ENCODE data around the gene LIX1L. TPM values are rescaled to one million over a fixed set of nuclear protein-coding genes. Genes with fewer than 3 reads are reported as not detected.

Gene LIX1L
- polyA plus RNA-seq, 2 of the 4 experiments (the other 2 are of a cell fraction) = 10.5 to 35.8 TPM

- TF ChIP-seq, protein P1, sequence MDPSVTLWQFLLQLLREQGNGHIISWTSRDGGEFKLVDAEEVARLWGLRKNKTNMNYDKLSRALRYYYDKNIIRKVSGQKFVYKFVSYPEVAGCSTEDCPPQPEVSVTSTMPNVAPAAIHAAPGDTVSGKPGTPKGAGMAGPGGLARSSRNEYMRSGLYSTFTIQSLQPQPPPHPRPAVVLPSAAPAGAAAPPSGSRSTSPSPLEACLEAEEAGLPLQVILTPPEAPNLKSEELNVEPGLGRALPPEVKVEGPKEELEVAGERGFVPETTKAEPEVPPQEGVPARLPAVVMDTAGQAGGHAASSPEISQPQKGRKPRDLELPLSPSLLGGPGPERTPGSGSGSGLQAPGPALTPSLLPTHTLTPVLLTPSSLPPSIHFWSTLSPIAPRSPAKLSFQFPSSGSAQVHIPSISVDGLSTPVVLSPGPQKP (IDR thresholded peaks at IDR 0.05; ENCODE audit: low read depth, low read length) = no peak
- no peak for TF ChIP-seq HOXA7 (CRISPR knock-in tag; IDR thresholded peaks at IDR 0.05)
Measured at GRCh38 chr1:145942405-145942804, 15.4 kb downstream of the LIX1L start (continued).

DNA sequence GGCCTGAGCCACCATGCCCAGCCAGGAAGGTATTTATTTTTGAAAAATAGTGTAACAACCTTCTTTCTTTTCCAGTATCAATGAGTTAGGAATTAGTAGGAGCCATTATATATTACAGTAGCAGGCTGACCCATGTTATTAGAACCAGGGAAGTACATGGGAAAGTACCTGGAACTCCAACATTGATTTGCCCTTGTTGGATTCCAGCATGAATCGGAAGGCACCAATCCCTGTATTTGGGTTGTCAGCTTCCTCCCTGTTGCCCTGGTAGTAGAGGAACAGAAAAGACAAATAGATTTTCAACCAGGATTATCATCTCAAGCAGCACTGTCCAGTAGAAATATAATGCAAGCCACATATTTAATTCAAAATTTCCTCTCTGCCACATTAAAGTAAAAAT is 20.4 kb downstream of the LIX1L start:
- no peak for ATAC-seq
- Histone ChIP-seq H3K4me1 (no peaks in the 10 kb centered on the region), H3K27ac (no peak overlapping the region), H3K4me2 (no peak overlapping the region), H3K4me3 (no peak overlapping the region), H3K9me3 (no peaks in the 10 kb centered on the region)
- 94% methylated on average over 1 of the region's 1 CpG for WGBS (ENCODE audit: missing lambda C conversion rate)
- POLR2A ChIA-PET = interaction anchor here (2.2 kb wide), 1 partner anchor 10 kb away, joined by 9 read pairs; the partner anchor contains the start of gene RBM8A
- TF ChIP-seq ZSCAN20 (CRISPR knock-in tag; IDR thresholded peaks at IDR 0.05) (no peak), HMGXB4 (CRISPR knock-in tag; IDR thresholded peaks at IDR 0.05; ENCODE audit: borderline replicate concordance) (no peak), HOXB13 (CRISPR knock-in tag; IDR thresholded peaks at IDR 0.05; ENCODE audit: low read depth) (no peak), RARB (CRISPR knock-in tag; IDR thresholded peaks at IDR 0.05) (no peak), NR3C1 (IDR thresholded peaks at IDR 0.05) (no peak), EHMT2 (IDR thresholded peaks at IDR 0.05; ENCODE audit: low read depth) (no peak), CEBPB (IDR thresholded peaks at IDR 0.05) (no peak), GATA3 (IDR thresholded peaks at IDR 0.05; ENCODE audit: borderline replicate concordance) (no peak), ZC3H11A (IDR thresholded peaks at IDR 0.05) (no peak), NFE2L2 (conservative IDR thresholded peaks at IDR 0.05; ENCODE audit: low read length) (no peak), ZFP36 (IDR thresholded peaks at IDR 0.05; ENCODE audit: borderline replicate concordance, partially characterized antibody) (no peak), POLR2A (IDR thresholded peaks at IDR 0.05; ENCODE audit: low read length) (no peak), CHD2 (IDR thresholded peaks at IDR 0.05; ENCODE audit: low read length, partially characterized antibody) (no peak), CBX2 (IDR thresholded peaks at IDR 0.05; ENCODE audit: borderline replicate concordance, low read depth) (no peak), EHF (CRISPR knock-in tag; IDR thresholded peaks at IDR 0.05) (no peak), EP300 (IDR thresholded peaks at IDR 0.05) (no peak), BHLHE40 (IDR thresholded peaks at IDR 0.05; ENCODE audit: low read depth, low read length) (no peak)
- TF ChIP-seq, protein P1 (IDR thresholded peaks at IDR 0.05; ENCODE audit: low read depth, low read length) = no peak
- CTCF ChIA-PET = interaction anchor here (0.8 to 1.3 kb wide), 3 partner anchors 45 to 76 kb away, joined by 3 to 8 read pairs (median 4); no protein-coding TSS in a partner anchor
- no peak for DNase-seq (ENCODE audit: low read depth in 1 of 2, low spot score in 1 of 2)
- no peak for FAIRE-seq

- H3K9me3 ChIP-seq = no peaks in the 10 kb centered on the region
- TF ChIP-seq POLR2A (IDR thresholded peaks at IDR 0.05; ENCODE audit: low read length) = no peak
- TF ChIP-seq HDAC2 (IDR thresholded peaks at IDR 0.05) = no peak
- 92% methylated on average over 8 of the region's 8 CpGs for WGBS (ENCODE audit: missing lambda C conversion rate)
- H3K4me3 ChIP-seq = no peak overlapping the region
- H3K27ac ChIP-seq = no peak overlapping the region; a peak in 1 of 6 replicates
- no peaks in the 10 kb centered on the region for H3K4me1 ChIP-seq
- ATAC-seq (no peak), FAIRE-seq (no peak), DNase-seq (ENCODE audit: low read depth in 1 of 2, low spot score in 1 of 2) (no peak)
- no peak overlapping the region for H3K4me2 ChIP-seq
- CTCF ChIA-PET = interaction anchor here (0.8 to 2.1 kb wide), 9 partner anchors 9 to 91 kb away, joined by 3 to 8 read pairs (median 4); partner anchors contain the start of genes ITGA10, LIX1L, NUDT17 and RBM8A
- POLR2A ChIA-PET = interaction anchor here (1.0 to 2.2 kb wide), 3 partner anchors 9 to 22 kb away, joined by 3 to 9 read pairs (median 3); partner anchors contain the start of genes LIX1L and RBM8A
Measured at GRCh38 chr1:145936247-145936646, 21.6 kb downstream of the LIX1L start.

All from A549 (cell line).